Measurements from ENCODE around the gene OR12D2.
"Not testable (repeated sequence)": the region's sequence is repeated elsewhere in the genome, so short reads cannot be mapped to it uniquely, and the experiment has no call there.

The OR12D2 gene

GRCh38 chr6:29442719-29443118, 47.3 kb downstream of the OR12D2 start:
- no peak for DNase-seq
- TF ChIP-seq CTCF (IDR thresholded peaks at IDR 0.05) = no peak
- H3K27ac Mint-ChIP-seq = no peak overlapping the region
- peaks cover 17% of the 10 kb centered on the region for H3K9me3 Mint-ChIP-seq
- peaks cover 24% of the 10 kb centered on the region for H3K27me3 Mint-ChIP-seq (ENCODE audit: low read depth, poor library complexity)
- no peaks in the 10 kb centered on the region for H3K4me1 Mint-ChIP-seq
- no peaks in the 10 kb centered on the region for H3K36me3 Mint-ChIP-seq (ENCODE audit: low read depth)
- no peak overlapping the region for H3K4me3 Mint-ChIP-seq

GRCh38 chr6:29444031-29444430, 48.6 kb downstream of the OR12D2 start:
- peaks cover 17% of the 10 kb centered on the region for H3K9me3 Mint-ChIP-seq
- DNase-seq; H3K4me1 Mint-ChIP-seq; H3K27ac Mint-ChIP-seq; H3K36me3 Mint-ChIP-seq (ENCODE audit: low read depth); H3K4me3 Mint-ChIP-seq: not testable (repeated sequence)
- H3K27me3 Mint-ChIP-seq (ENCODE audit: low read depth, poor library complexity) = peaks cover 21% of the 10 kb centered on the region

Data from nephron progenitor cell (in vitro differentiated cells).